GM12873 (cell line): ENCODE data around the gene RPTOR.

Experiments used
- TF ChIP-seq, protein P1 (sequence below): IDR thresholded peaks from 2 replicates; pipeline ENCODE4 v1.5.1; 2012; ENCODE audit warnings: low read depth, mild to moderate bottlenecking, moderate library complexity, low read length, control low read depth; ENCODE audit not compliant: insufficient read depth; ENCODE audit errors: missing control alignments

Gene RPTOR

DNA sequence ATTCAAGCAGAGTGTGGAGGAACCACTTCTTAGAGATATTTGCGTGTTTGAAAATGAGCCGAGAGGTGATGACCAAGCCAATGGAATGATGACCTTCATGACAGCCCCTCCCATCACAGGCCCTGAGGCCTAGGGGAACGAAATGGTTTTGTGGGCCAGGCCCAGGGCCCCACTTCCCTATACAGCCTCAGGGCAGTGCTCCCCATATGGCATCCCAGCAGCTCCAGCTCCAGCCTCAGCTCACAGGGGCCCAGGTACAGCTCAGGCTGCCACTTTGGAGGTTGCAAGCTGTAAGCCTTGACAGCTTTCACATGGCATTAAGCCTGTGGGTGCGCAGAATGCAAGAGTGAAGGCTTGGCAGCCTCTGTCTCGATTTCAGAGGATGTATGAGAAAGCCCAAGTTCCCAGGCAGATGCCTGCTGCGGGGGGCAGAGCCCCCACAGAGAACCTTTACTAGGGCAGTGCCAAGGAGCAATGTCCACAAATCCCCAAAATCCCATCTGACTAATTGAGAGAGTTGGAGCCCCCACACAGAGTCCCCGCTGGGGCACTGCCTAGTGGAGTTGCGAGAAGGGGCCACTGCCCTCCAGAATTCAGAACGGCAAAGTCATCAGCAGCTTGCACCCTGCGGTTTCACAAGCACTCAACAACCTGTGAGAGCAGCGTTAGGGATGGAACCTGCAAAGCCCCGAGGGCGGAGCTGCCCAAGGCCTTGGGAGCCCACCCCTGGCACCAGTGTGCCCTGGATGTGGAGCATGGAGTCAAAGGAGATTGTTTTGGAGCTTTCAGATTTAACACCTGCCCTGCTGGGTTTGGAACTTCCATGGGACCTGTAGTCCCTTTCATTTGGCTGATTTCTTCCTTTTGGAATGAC, 468.2 kb downstream of the RPTOR start:
- TF ChIP-seq, protein P1, sequence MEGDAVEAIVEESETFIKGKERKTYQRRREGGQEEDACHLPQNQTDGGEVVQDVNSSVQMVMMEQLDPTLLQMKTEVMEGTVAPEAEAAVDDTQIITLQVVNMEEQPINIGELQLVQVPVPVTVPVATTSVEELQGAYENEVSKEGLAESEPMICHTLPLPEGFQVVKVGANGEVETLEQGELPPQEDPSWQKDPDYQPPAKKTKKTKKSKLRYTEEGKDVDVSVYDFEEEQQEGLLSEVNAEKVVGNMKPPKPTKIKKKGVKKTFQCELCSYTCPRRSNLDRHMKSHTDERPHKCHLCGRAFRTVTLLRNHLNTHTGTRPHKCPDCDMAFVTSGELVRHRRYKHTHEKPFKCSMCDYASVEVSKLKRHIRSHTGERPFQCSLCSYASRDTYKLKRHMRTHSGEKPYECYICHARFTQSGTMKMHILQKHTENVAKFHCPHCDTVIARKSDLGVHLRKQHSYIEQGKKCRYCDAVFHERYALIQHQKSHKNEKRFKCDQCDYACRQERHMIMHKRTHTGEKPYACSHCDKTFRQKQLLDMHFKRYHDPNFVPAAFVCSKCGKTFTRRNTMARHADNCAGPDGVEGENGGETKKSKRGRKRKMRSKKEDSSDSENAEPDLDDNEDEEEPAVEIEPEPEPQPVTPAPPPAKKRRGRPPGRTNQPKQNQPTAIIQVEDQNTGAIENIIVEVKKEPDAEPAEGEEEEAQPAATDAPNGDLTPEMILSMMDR, result no peak

DNA sequence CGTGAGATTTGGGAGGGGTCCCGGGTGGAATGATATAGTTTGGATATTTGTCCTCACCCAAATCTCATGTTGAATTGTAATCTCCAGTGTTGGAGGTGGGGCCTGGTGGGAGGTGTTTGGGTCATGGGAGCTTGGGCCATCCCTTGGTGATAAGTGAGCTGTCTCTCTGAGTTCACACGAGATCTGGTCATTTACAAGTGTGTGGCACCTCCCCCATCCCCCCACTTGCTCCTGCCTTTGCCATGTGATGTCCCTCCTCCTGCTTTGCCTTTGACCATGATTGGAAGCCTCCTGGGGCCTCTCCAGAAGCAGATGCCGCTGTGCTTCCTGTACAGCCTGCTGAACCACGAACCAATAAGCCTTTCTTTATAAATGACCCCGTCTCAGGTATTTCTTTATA, 469.0 kb downstream of the RPTOR start:
- TF ChIP-seq, protein P1, result no peak

DNA sequence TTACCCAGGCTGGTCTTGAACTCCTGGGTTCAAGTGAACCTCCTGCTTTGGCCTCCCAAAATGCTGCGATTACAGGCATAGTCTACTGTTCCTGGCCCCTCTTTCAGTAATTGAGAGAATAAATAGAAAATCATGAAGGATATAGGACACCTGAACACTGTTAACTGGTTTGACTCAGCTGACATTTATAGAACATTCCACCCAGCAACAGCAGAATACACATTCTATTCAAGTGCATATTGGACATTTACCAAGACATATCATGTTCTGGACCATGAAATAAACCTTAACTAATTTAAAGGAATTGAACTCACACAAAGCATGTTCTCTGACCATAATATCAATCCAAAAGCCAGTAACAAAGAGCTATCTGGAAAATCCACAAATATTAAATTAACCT, 470.5 kb downstream of the RPTOR start:
- TF ChIP-seq, protein P1, result no peak
